ENCODE measurements around the gene HSPA12A. TPM values are rescaled to one million over a fixed set of nuclear protein-coding genes. Genes with fewer than 3 reads are reported as not detected.

Gene HSPA12A
- total RNA-seq, 1 experiment from 2014 or later = 2.4 TPM

DNA sequence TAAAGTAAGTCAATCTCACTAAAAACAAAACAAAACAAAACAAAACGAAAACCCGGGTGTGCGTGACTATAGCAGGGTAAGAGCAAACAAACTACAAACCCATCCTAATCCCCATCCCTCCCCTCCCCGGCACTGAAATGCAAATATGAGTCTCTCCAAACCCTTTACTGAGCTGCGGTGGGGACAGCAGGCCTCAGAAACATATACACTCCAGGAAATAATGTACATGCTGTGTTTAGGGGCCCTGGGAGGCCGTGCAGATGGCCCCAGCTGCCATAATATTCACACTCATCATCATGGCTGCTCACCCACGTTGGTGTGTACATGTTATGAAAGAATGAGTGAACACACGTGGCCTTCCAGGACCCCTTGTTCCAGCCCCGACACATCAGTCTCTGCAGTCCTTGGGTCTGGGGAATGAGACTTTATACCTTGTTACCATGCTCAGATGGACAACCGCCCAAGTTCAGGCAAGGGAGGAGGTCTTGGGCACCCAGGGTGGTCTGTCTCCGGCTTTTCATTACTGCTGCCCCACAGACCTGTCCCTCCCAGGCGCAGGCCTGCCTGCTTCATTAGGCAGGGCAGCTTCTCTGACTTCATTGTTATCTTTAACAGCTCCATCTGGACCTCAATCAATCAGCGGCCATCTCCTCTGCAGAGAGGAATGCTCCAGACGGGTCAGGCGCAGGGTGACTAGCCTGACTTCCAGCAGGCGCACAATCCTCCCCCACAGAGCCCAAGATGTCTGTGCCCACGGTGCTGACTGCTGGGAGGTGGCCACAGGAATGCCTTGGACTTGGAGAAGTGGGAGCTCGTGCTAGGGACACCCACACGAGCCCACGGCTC is 20.6 kb downstream of the HSPA12A start:
- intact Hi-C loops (cut with micrococcal nuclease; ENCODE audit: unreplicated experiment) = no loop called here
- H3K36me3 Mint-ChIP-seq (ENCODE audit: insufficient read depth, unreplicated experiment) = no peaks in the 10 kb centered on the region
- no peak overlapping the region for H3K4me3 Mint-ChIP-seq (ENCODE audit: low read depth, unreplicated experiment)
- no peak for DNase-seq
- peaks cover 15% of the 10 kb centered on the region for H3K27me3 Mint-ChIP-seq (ENCODE audit: unreplicated experiment)
- BruUV-seq (replicated peaks) = no TSS peak
- CTCF ChIA-PET = interaction anchor here (0.7 to 1.4 kb wide), 2 partner anchors 38 to 66 kb away, joined by 3 to 5 read pairs; no protein-coding TSS in a partner anchor
- H3K9me3 Mint-ChIP-seq (ENCODE audit: low read depth, unreplicated experiment) = no peaks in the 10 kb centered on the region
- TF ChIP-seq, protein P1, sequence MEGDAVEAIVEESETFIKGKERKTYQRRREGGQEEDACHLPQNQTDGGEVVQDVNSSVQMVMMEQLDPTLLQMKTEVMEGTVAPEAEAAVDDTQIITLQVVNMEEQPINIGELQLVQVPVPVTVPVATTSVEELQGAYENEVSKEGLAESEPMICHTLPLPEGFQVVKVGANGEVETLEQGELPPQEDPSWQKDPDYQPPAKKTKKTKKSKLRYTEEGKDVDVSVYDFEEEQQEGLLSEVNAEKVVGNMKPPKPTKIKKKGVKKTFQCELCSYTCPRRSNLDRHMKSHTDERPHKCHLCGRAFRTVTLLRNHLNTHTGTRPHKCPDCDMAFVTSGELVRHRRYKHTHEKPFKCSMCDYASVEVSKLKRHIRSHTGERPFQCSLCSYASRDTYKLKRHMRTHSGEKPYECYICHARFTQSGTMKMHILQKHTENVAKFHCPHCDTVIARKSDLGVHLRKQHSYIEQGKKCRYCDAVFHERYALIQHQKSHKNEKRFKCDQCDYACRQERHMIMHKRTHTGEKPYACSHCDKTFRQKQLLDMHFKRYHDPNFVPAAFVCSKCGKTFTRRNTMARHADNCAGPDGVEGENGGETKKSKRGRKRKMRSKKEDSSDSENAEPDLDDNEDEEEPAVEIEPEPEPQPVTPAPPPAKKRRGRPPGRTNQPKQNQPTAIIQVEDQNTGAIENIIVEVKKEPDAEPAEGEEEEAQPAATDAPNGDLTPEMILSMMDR (IDR thresholded peaks at IDR 0.05; ENCODE audit: unreplicated experiment) = no peak
- no peak overlapping the region for H3K27ac Mint-ChIP-seq (ENCODE audit: unreplicated experiment)
- H3K4me1 Mint-ChIP-seq (ENCODE audit: low read depth, unreplicated experiment) = peaks cover 8% of the 10 kb centered on the region

DNA sequence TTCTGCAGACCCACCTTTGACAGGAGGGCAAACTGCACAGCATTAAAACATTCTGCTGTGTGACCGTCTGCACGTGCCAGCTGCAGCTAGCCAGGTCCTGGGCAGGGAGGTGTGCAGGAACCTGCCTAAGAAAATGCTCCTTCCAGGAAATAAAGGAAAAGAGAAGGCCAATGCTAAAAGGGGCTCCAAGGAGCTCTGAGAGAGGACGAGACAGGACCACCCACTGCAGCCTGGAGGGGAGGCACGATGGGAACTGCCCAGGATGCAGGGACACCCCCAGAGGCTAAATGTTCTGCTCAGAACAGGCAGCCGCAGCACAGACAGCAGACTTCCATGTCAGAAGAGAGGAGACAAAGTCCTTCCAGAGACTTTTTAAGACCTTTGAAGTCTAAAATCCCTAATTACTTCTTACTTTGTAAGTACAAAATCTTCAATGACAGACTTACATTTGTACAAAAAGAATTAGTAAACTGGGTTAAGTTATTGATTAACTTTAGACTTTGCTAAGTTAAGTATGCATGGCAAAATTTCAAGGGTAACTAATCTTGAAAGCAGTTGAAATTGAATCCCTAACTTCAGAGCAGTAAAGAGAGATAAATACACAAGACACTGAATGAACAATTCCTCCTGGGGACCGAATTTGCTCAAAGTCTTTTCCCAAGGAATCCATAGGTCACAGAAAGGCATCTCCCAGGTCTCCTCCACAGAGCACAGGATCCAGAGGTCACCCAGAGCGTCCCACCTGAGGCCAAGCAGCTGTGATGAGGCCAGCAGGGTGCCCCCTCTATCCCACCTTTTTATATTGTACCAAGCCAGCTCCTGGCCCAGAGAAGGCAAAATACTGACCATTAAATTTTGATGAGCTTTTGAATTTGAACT is 21.5 kb downstream of the HSPA12A start:
- TF ChIP-seq, protein P1 (IDR thresholded peaks at IDR 0.05; ENCODE audit: unreplicated experiment) = no peak
- BruUV-seq (replicated peaks) = no TSS peak
- H3K4me1 Mint-ChIP-seq (ENCODE audit: low read depth, unreplicated experiment) = peaks cover 8% of the 10 kb centered on the region
- H3K27me3 Mint-ChIP-seq (ENCODE audit: unreplicated experiment) = peaks cover 12% of the 10 kb centered on the region
- H3K4me3 Mint-ChIP-seq (ENCODE audit: low read depth, unreplicated experiment) = no peak overlapping the region
- H3K9me3 Mint-ChIP-seq (ENCODE audit: low read depth, unreplicated experiment) = no peaks in the 10 kb centered on the region
- DNase-seq = no peak
- H3K27ac Mint-ChIP-seq (ENCODE audit: unreplicated experiment) = no peak overlapping the region
- no peaks in the 10 kb centered on the region for H3K36me3 Mint-ChIP-seq (ENCODE audit: insufficient read depth, unreplicated experiment)
- CTCF ChIA-PET = interaction anchor here (0.7 to 1.4 kb wide), 2 partner anchors 37 to 67 kb away, joined by 3 to 5 read pairs; no protein-coding TSS in a partner anchor
- intact Hi-C loops (cut with micrococcal nuclease; ENCODE audit: unreplicated experiment) = no loop called here

DNA sequence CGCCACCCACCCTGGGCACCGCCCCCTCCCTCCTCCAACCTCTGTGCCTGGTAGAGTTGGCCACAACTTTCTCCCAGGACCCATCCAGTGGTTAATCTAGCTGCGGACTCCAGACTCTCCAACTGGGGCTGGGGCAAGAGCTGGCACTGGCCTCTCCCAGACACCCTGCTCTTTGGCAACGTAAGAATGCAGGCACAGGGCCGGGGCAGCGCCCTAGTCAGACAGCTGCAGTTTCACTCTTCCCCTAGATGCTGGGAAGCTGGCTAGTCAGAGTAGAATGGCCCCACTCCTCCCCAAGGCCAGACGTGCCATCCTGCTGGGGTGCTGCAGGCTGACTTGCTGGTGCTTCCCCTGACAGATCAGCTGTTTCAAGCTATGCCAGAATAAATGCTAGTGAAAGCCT is 22.1 kb downstream of the HSPA12A start:
- Mint-ChIP-seq H3K4me3 (ENCODE audit: low read depth, unreplicated experiment) (no peak overlapping the region), H3K9me3 (ENCODE audit: low read depth, unreplicated experiment) (no peaks in the 10 kb centered on the region), H3K27me3 (ENCODE audit: unreplicated experiment) (peaks cover 9% of the 10 kb centered on the region), H3K36me3 (ENCODE audit: insufficient read depth, unreplicated experiment) (no peaks in the 10 kb centered on the region), H3K27ac (ENCODE audit: unreplicated experiment) (no peak overlapping the region), H3K4me1 (ENCODE audit: low read depth, unreplicated experiment) (peaks cover 8% of the 10 kb centered on the region)
- BruUV-seq (replicated peaks) = no TSS peak
- intact Hi-C loops (cut with micrococcal nuclease; ENCODE audit: unreplicated experiment) = no loop called here
- CTCF ChIA-PET = interaction anchor here (1.4 kb wide), 1 partner anchor 68 kb away, joined by 5 read pairs; no protein-coding TSS in a partner anchor
- TF ChIP-seq, protein P1 (IDR thresholded peaks at IDR 0.05; ENCODE audit: unreplicated experiment) = no peak
- DNase-seq = no peak

DNA sequence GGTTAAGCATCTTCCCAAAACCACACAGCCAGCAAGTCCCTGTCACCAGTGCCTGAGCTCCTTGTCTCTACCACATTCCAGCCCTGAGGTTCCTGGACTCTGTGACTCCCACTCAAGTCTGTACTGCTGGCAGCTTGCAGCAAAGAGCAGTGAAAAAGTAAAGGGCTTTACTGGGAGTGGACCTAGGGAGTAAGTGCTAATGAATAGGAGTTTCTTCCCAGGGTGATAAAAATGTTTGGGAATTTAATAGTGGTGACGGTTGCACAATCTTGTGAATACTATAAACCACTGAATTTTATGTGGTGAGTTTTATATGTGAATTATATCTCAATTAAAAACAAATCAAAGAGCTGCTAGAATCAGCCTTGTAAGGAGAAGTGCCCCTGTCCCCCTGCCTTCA is 22.6 kb downstream of the HSPA12A start:
- Mint-ChIP-seq H3K9me3 (ENCODE audit: low read depth, unreplicated experiment) (no peaks in the 10 kb centered on the region), H3K27me3 (ENCODE audit: unreplicated experiment) (peaks cover 13% of the 10 kb centered on the region), H3K4me3 (ENCODE audit: low read depth, unreplicated experiment) (no peak overlapping the region), H3K4me1 (ENCODE audit: low read depth, unreplicated experiment) (peaks cover 8% of the 10 kb centered on the region), H3K27ac (ENCODE audit: unreplicated experiment) (no peak overlapping the region), H3K36me3 (ENCODE audit: insufficient read depth, unreplicated experiment) (no peaks in the 10 kb centered on the region)
- no peak for DNase-seq
- no TSS peak for BruUV-seq (replicated peaks)
- CTCF ChIA-PET = no interaction called here
- intact Hi-C loops (cut with micrococcal nuclease; ENCODE audit: unreplicated experiment) = no loop called here
- TF ChIP-seq, protein P1 (IDR thresholded peaks at IDR 0.05; ENCODE audit: unreplicated experiment) = no peak
